KMS-11 (cell line): ENCODE measurements around the gene FEM1C.

Experiments used
- H2AFZ ChIP-seq: fragments of 200-600 bp; sonication (generic); 2 replicates; pipeline ENCODE4 v1.6.1; 2016; ENCODE audit warnings: antibody characterized with exemption, mixed run types, low read depth
- H3K27ac ChIP-seq: fragments of 200-600 bp; sonication (generic); 2 replicates; pipeline ENCODE4 v1.6.1; 2016; ENCODE audit warnings: mild to moderate bottlenecking, mixed run types
- H3K27me3 ChIP-seq: fragments of 200-600 bp; sonication (generic); 2 replicates; pipeline ENCODE4 v1.6.1; 2017; ENCODE audit warnings: mild to moderate bottlenecking, low read depth, mixed run types, moderate library complexity; ENCODE audit not compliant: insufficient read depth
- H3K36me3 ChIP-seq: fragments of 200-600 bp; sonication (generic); 2 replicates; pipeline ENCODE4 v1.6.1; 2017; ENCODE audit warnings: mild to moderate bottlenecking, mixed run types; ENCODE audit not compliant: insufficient read depth
- H3K4me1 ChIP-seq: fragments of 200-600 bp; sonication (generic); 2 replicates; pipeline ENCODE4 v1.6.1; 2016; ENCODE audit warnings: mild to moderate bottlenecking, low read depth, mixed run types; ENCODE audit not compliant: poor library complexity, severe bottlenecking
- H3K4me2 ChIP-seq: fragments of 200-600 bp; sonication (generic); 2 replicates; pipeline ENCODE4 v1.7.0; 2016; ENCODE audit warnings: mild to moderate bottlenecking, mixed run types
- H3K4me3 ChIP-seq: fragments of 200-600 bp; sonication (generic); IDR thresholded peaks from 2 replicates; pipeline ENCODE4 v1.6.1; 2017; ENCODE audit warnings: low read depth, low read length, mixed read lengths; ENCODE audit not compliant: insufficient read depth
- H3K79me2 ChIP-seq: fragments of 200-600 bp; sonication (generic); 2 replicates; pipeline ENCODE4 v1.6.1; 2016; ENCODE audit warnings: low read depth, mixed run types; ENCODE audit not compliant: insufficient read depth
- H3K9ac ChIP-seq: fragments of 200-600 bp; sonication (generic); 2 replicates; pipeline ENCODE4 v1.6.1; 2016; ENCODE audit warnings: mild to moderate bottlenecking, mixed run types
- H4K20me1 ChIP-seq: fragments of 200-600 bp; sonication (generic); 2 replicates; pipeline ENCODE4 v1.6.1; 2016; ENCODE audit warnings: mild to moderate bottlenecking, mixed run types; ENCODE audit not compliant: insufficient read depth
- CTCF ChIP-seq: fragments of 200-600 bp; sonication (generic); conservative IDR thresholded peaks from 2 replicates; pipeline ENCODE4 v1.6.1; 2017; ENCODE audit warnings: low read depth, mild to moderate bottlenecking, antibody characterized with exemption, low read length, moderate library complexity, mixed read lengths

The FEM1C gene

GRCh38 chr5:115545351-115545882, 842 bp upstream of the FEM1C start:
- H3K4me3 ChIP-seq, result no peak overlapping the region
- H3K27ac ChIP-seq, result peak overlapping the region; percentile 35; the same call in 1 of the 2 replicates
- H3K9ac ChIP-seq, result peak overlapping the region; percentile 30; the same call in 1 of the 2 replicates

GRCh38 chr5:115544043-115544435, 536 bp downstream of the FEM1C start:
- Histone ChIP-seq H3K79me2 (peaks cover 51% of the 10 kb centered on the region), H2AFZ (peak overlapping the region; percentile 41)

More at GRCh38 chr5:115545351-115545882, 842 bp upstream of the FEM1C start:
- TF ChIP-seq CTCF, result no peak
- Histone ChIP-seq H3K36me3 (peaks cover 6% of the 10 kb centered on the region; the same call in 1 of the 2 replicates), H3K79me2 (peaks cover 37% of the 10 kb centered on the region), H4K20me1 (peaks cover 20% of the 10 kb centered on the region), H2AFZ (peak overlapping the region; percentile 78), H3K27me3 (no peaks in the 10 kb centered on the region), H3K4me1 (peaks cover 12% of the 10 kb centered on the region), H3K4me2 (peak overlapping the region; percentile 58; the same call in 1 of the 2 replicates)

GRCh38 chr5:115543365-115544042, 1.1 kb downstream of the FEM1C start:
- peak overlapping the region; percentile 96 for H3K27ac ChIP-seq
- peaks cover 27% of the 10 kb centered on the region for H3K4me1 ChIP-seq
- no peak overlapping the region for H3K4me3 ChIP-seq
- H3K9ac ChIP-seq, result peak overlapping the region; percentile 96
- peaks cover 20% of the 10 kb centered on the region for H4K20me1 ChIP-seq
- H3K27me3 ChIP-seq, result no peaks in the 10 kb centered on the region
- TF ChIP-seq CTCF, result no peak
- H3K36me3 ChIP-seq, result peaks cover 6% of the 10 kb centered on the region; the same call in 1 of the 2 replicates
- peak overlapping the region; percentile 41; the same call in 1 of the 2 replicates for H2AFZ ChIP-seq
- H3K79me2 ChIP-seq, result peaks cover 56% of the 10 kb centered on the region
- peak overlapping the region; percentile 97 for H3K4me2 ChIP-seq

More at GRCh38 chr5:115544043-115544435, 536 bp downstream of the FEM1C start:
- no peak for TF ChIP-seq CTCF
- Histone ChIP-seq H3K9ac (peak overlapping the region; percentile 96), H3K27ac (peak overlapping the region; percentile 96), H4K20me1 (peaks cover 20% of the 10 kb centered on the region), H3K4me3 (no peak overlapping the region), H3K27me3 (no peaks in the 10 kb centered on the region), H3K4me1 (peaks cover 25% of the 10 kb centered on the region), H3K4me2 (peak overlapping the region; percentile 97), H3K36me3 (peaks cover 6% of the 10 kb centered on the region; the same call in 1 of the 2 replicates)

- peaks cover 27% of the 10 kb centered on the region for H3K4me1 ChIP-seq
- H3K9ac ChIP-seq, result peak overlapping the region; percentile 96; the same call in 1 of the 2 replicates
- H4K20me1 ChIP-seq, result peaks cover 20% of the 10 kb centered on the region
- peak overlapping the region; percentile 96 for H3K27ac ChIP-seq
- peaks cover 63% of the 10 kb centered on the region for H3K79me2 ChIP-seq
- H3K36me3 ChIP-seq, result peaks cover 6% of the 10 kb centered on the region; the same call in 1 of the 2 replicates
- no peak overlapping the region for H3K4me3 ChIP-seq
- peak overlapping the region; percentile 97 for H3K4me2 ChIP-seq
- no peaks in the 10 kb centered on the region for H3K27me3 ChIP-seq
- no peak for TF ChIP-seq CTCF
- H2AFZ ChIP-seq, result no peak overlapping the region
Measured at GRCh38 chr5:115542651-115543364, 1.8 kb downstream of the FEM1C start.
